Endodermal cell (in vitro differentiated cells): ENCODE results near the gene SLC16A3. TPM values are rescaled to one million over a fixed set of nuclear protein-coding genes. Genes with fewer than 3 reads are reported as not detected.

Experiments
- DNase-seq: peaks from one replicate; pipeline ENCODE4 v3.0.0-alpha.2; 2017
- H3K27ac ChIP-seq: 2 replicates; pipeline ENCODE4 v1.5.1; 2013; ENCODE audit warnings: mild to moderate bottlenecking, low read depth, low read length, moderate library complexity
- H3K27me3 ChIP-seq: 2 replicates; pipeline ENCODE4 v1.6.1; 2013; ENCODE audit warnings: mild to moderate bottlenecking, low read length, moderate library complexity; ENCODE audit not compliant: insufficient read depth, control insufficient read depth, poor library complexity, severe bottlenecking
- H3K36me3 ChIP-seq: 2 replicates; pipeline ENCODE4 v1.7.0; 2013; ENCODE audit warnings: mild to moderate bottlenecking, low read length, moderate library complexity; ENCODE audit not compliant: control insufficient read depth, insufficient read depth
- H3K4me1 ChIP-seq: one replicate; pipeline ENCODE4 v1.7.0; 2013; ENCODE audit warnings: low read length; ENCODE audit not compliant: control insufficient read depth, insufficient read depth
- H3K4me3 ChIP-seq: 2 replicates; pipeline ENCODE4 v1.5.1; 2013; ENCODE audit warnings: mild to moderate bottlenecking, low read length, moderate library complexity
- H3K9ac ChIP-seq: 2 replicates; pipeline ENCODE4 v1.6.1; 2013; ENCODE audit warnings: mild to moderate bottlenecking, low read length, moderate library complexity; ENCODE audit not compliant: poor library complexity, severe bottlenecking; ENCODE audit errors: extremely low read depth
- H3K9me3 ChIP-seq: 2 replicates; pipeline ENCODE4 v1.6.1; 2013; ENCODE audit warnings: mild to moderate bottlenecking, low read length, moderate library complexity; ENCODE audit not compliant: control insufficient read depth
- H3K27ac Mint-ChIP-seq: 2 replicates; pipeline ENCODE4 v1.8.0; 2020; ENCODE audit warnings: mixed read lengths
- H3K27me3 Mint-ChIP-seq: 2 replicates; pipeline ENCODE4 v1.8.0; 2021; ENCODE audit warnings: mild to moderate bottlenecking, mixed read lengths; ENCODE audit not compliant: insufficient read depth
- H3K36me3 Mint-ChIP-seq: 2 replicates; pipeline ENCODE4 v1.8.0; 2020; ENCODE audit warnings: low read depth, mixed read lengths
- H3K4me1 Mint-ChIP-seq: 2 replicates; pipeline ENCODE4 v1.8.0; 2020; ENCODE audit warnings: mixed read lengths
- H3K4me3 Mint-ChIP-seq: 2 replicates; pipeline ENCODE4 v1.8.0; 2020; ENCODE audit warnings: mild to moderate bottlenecking, moderate library complexity, mixed read lengths
- H3K9me3 Mint-ChIP-seq: 2 replicates; pipeline ENCODE4 v1.8.0; 2020; ENCODE audit warnings: mild to moderate bottlenecking, mixed read lengths
- CTCF ChIP-seq: fragments of 200-600 bp; sonication (generic); conservative IDR thresholded peaks from 2 replicates; pipeline ENCODE4 v1.5.0; 2021; ENCODE audit warnings: antibody characterized with exemption, mild to moderate bottlenecking
- WGBS, 2 experiments: methylation state at CpG; one replicate each; pipeline versions ENCODE4 v1.1.5 to v1.1.7; 2013; ENCODE audit warnings: missing lambda C conversion rate in 2 of 2, mixed read lengths in 1 of 2; ENCODE audit not compliant: insufficient coverage in 1 of 2, insufficient read length in 1 of 2; 5-methylcytosine and 5-hydroxymethylcytosine counted together
- total RNA-seq, 2 donors: library from RNA; stranded (reverse); fragmentation: NEBNext Ultra II Directional in 1 of 2; extraction: Animal tissue kit (Norgen Biotek cat#: 25700) in 1 of 2; gene quantifications; 2 replicates in 1 of 2; 3 replicates in 1 of 2; pipeline ENCODE4 v1.2.1, GENCODE V29; 2021

Gene SLC16A3
- total RNA-seq, 2 donors from 2014 or later, result 31.8 to 39.7 TPM

- peaks cover 3% of the 10 kb centered on the region for H3K9me3 Mint-ChIP-seq
- Histone ChIP-seq H3K4me1 (peaks cover 12% of the 10 kb centered on the region), H3K27me3 (no peaks in the 10 kb centered on the region), H3K9me3 (no peaks in the 10 kb centered on the region), H3K9ac (no peak overlapping the region), H3K36me3 (no peaks in the 10 kb centered on the region), H3K27ac (no peak overlapping the region), H3K4me3 (no peak overlapping the region)
- H3K27me3 Mint-ChIP-seq, result peaks cover 41% of the 10 kb centered on the region
- H3K4me3 Mint-ChIP-seq, result no peak overlapping the region
- no peak overlapping the region for H3K27ac Mint-ChIP-seq
- TF ChIP-seq CTCF, result no peak
- WGBS, 2 experiments, result 92% methylated on average over 11 to 22 of the region's 22 CpGs
- no peaks in the 10 kb centered on the region for H3K36me3 Mint-ChIP-seq
- H3K4me1 Mint-ChIP-seq, result peaks cover 19% of the 10 kb centered on the region
- no peak for DNase-seq
Measured at GRCh38 chr17:82281502-82282238, 52.8 kb downstream of the SLC16A3 start.

- Histone ChIP-seq H3K9ac (no peak overlapping the region), H3K27me3 (no peaks in the 10 kb centered on the region), H3K27ac (no peak overlapping the region), H3K9me3 (peaks cover 6% of the 10 kb centered on the region), H3K36me3 (no peaks in the 10 kb centered on the region), H3K4me3 (no peak overlapping the region), H3K4me1 (peaks cover 8% of the 10 kb centered on the region)
- TF ChIP-seq CTCF, result no peak
- peaks cover 14% of the 10 kb centered on the region for H3K4me1 Mint-ChIP-seq
- H3K9me3 Mint-ChIP-seq, result peaks cover 9% of the 10 kb centered on the region
- peaks cover 40% of the 10 kb centered on the region for H3K27me3 Mint-ChIP-seq
- no peak for DNase-seq
- no peaks in the 10 kb centered on the region for H3K36me3 Mint-ChIP-seq
- 88 to 92% methylated on average over 10 to 25 of the region's 25 CpGs for WGBS, 2 experiments
- no peak overlapping the region for H3K27ac Mint-ChIP-seq
- H3K4me3 Mint-ChIP-seq, result no peak overlapping the region
Measured at GRCh38 chr17:82282239-82283207, 53.7 kb downstream of the SLC16A3 start.

GRCh38 chr17:82283208-82283749 is 54.4 kb downstream of the SLC16A3 start:
- Histone ChIP-seq H3K27me3 (no peaks in the 10 kb centered on the region), H3K36me3 (no peaks in the 10 kb centered on the region), H3K4me3 (no peak overlapping the region), H3K4me1 (peaks cover under 1% of the 10 kb centered on the region), H3K27ac (no peak overlapping the region), H3K9ac (no peak overlapping the region), H3K9me3 (peaks cover 9% of the 10 kb centered on the region)
- H3K27ac Mint-ChIP-seq, result no peak overlapping the region
- 86 to 92% methylated on average over 11 to 13 of the region's 13 CpGs for WGBS, 2 experiments
- no peak for DNase-seq
- H3K9me3 Mint-ChIP-seq, result peaks cover 15% of the 10 kb centered on the region
- H3K4me1 Mint-ChIP-seq, result peaks cover 9% of the 10 kb centered on the region
- no peak for TF ChIP-seq CTCF
- no peaks in the 10 kb centered on the region for H3K36me3 Mint-ChIP-seq
- no peak overlapping the region for H3K4me3 Mint-ChIP-seq
- peaks cover 42% of the 10 kb centered on the region for H3K27me3 Mint-ChIP-seq
